ENCODE measurements around the gene TCF7.
"Not testable (repeated sequence)": the region's sequence is repeated elsewhere in the genome, so short reads cannot be mapped to it uniquely, and the experiment has no call there.

Gene TCF7

GRCh38 chr5:134145041-134145757 lies 30.7 kb downstream of the TCF7 start:
- no peak for DNase-seq (ENCODE audit: low read depth in 2 of 2)

GRCh38 chr5:134145779-134146581 lies 31.5 kb downstream of the TCF7 start:
- peak; percentile 69 to 76 for DNase-seq (ENCODE audit: low read depth in 2 of 2)

- DNase-seq (ENCODE audit: low read depth in 2 of 2): no peak
Observed at GRCh38 chr5:134146651-134147518, 32.4 kb downstream of the TCF7 start.

GRCh38 chr5:134148316-134148715 lies 33.8 kb downstream of the TCF7 start:
- no peak for DNase-seq (ENCODE audit: low read depth in 2 of 2)

- DNase-seq (ENCODE audit: low read depth in 2 of 2): no peak
Observed at GRCh38 chr5:134148986-134149539, 34.6 kb downstream of the TCF7 start.

GRCh38 chr5:134149571-134150303 lies 35.3 kb downstream of the TCF7 start:
- DNase-seq (ENCODE audit: low read depth in 2 of 2): no peak

- DNase-seq (ENCODE audit: low read depth in 2 of 2): no peak
Observed at GRCh38 chr5:134151723-134152122, 37.2 kb downstream of the TCF7 start.

- DNase-seq (ENCODE audit: low read depth in 2 of 2): not testable (repeated sequence)
Observed at GRCh38 chr5:134152173-134152832, 37.8 kb downstream of the TCF7 start.

GRCh38 chr5:134153241-134153640 lies 38.8 kb downstream of the TCF7 start:
- no peak for DNase-seq (ENCODE audit: low read depth in 2 of 2)

- no peak for DNase-seq (ENCODE audit: low read depth in 2 of 2)
Observed at GRCh38 chr5:134153657-134154056, 39.2 kb downstream of the TCF7 start.

GRCh38 chr5:134161513-134162395 lies 47.3 kb downstream of the TCF7 start:
- DNase-seq (ENCODE audit: low read depth in 2 of 2): no peak

- no peak for DNase-seq (ENCODE audit: low read depth in 2 of 2)
Observed at GRCh38 chr5:134162592-134162991, 48.1 kb downstream of the TCF7 start.

- DNase-seq (ENCODE audit: low read depth in 2 of 2): no peak
Observed at GRCh38 chr5:134171972-134172371, 57.5 kb downstream of the TCF7 start.

GRCh38 chr5:134174841-134175839 lies 60.7 kb downstream of the TCF7 start:
- no peak for DNase-seq (ENCODE audit: low read depth in 2 of 2)

GRCh38 chr5:134175921-134176510 lies 61.5 kb downstream of the TCF7 start:
- DNase-seq (ENCODE audit: low read depth in 2 of 2): no peak

GRCh38 chr5:134176511-134177368 lies 62.3 kb downstream of the TCF7 start, which contains the start of gene SKP1:
TSS of gene SKP1 (minus strand) at chr5:134176950. CDS start at chr5:134174022, 2,928 bp downstream.
- DNase-seq (ENCODE audit: low read depth in 2 of 2): peak; percentile 64 to 71
